ENCODE data around the gene ABHD11. TPM values are rescaled to one million over a fixed set of nuclear protein-coding genes. Genes with fewer than 3 reads are reported as not detected.
"Not testable (repeated sequence)": the region's sequence is repeated elsewhere in the genome, so short reads cannot be mapped to it uniquely, and the experiment has no call there.

Gene ABHD11, protein sequence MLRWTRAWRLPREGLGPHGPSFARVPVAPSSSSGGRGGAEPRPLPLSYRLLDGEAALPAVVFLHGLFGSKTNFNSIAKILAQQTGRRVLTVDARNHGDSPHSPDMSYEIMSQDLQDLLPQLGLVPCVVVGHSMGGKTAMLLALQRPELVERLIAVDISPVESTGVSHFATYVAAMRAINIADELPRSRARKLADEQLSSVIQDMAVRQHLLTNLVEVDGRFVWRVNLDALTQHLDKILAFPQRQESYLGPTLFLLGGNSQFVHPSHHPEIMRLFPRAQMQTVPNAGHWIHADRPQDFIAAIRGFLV
- total RNA-seq = 10 to 100 TPM in 1 of 2 donors, 1 to 10 TPM in 1; 9.9 to 22.3 TPM
- polyA plus RNA-seq (ENCODE audit: insufficient read length in 2 of 2) = 10 to 100 TPM; 15.1 to 16.4 TPM
- long read RNA-seq, donor 1, partial matches to known transcripts = 0 of 4 reads
- long read RNA-seq, donor 1, other reads (novel, unspliced or antisense) = 0 of 4 reads
- long read RNA-seq, donor 2, partial matches to known transcripts = 0 of 1 reads
- long read RNA-seq, donor 2, other reads (novel, unspliced or antisense) = 0 of 1 reads
- long read RNA-seq, donor 3 = 0 reads
- long read RNA-seq, donor 4, partial matches to known transcripts = 0 of 1 reads
- long read RNA-seq, donor 4, other reads (novel, unspliced or antisense) = 0 of 1 reads

DNA sequence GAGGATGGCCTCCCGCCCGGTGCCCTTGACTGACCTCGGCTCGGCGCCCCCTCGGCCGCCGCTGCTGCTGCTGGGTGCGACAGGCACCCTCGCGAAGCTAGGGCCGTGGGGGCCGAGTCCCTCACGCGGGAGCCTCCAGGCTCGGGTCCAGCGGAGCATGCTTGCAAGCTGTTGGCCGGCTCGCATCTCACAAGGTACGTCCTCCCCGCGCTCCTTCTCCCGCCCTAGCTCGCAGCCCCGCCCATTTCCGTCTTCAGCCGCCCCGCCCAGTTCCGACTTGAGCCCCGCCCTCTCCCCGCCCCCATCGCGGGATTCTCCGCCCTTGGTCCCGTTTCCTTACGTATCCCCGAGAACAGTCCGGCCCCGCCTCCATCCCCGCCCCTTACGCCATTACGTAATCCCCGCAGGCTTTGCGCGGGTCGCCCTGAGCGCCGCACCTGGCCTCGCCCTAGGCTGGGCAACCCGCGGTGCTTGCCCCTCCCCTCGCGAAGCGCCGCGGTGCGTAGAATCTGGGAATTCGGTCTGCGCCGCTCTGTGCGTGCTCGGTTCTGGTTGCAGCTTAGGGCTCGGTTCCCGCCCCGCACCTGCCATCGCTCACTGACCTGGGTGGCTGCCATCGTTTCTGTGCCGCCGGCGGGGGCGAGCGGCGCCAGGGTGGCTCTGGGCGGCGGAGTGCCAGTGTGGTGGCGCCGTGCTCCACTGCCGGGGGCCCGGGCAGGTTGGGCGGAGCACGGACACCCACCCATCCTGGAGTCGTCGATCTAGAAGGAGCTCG lies at the start of gene ABHD11:
Gene ABHD11 (minus strand): TSS at position 191 of the 775 bp plus-strand sequence. CDS start 32 bp downstream, at position 159.
- H3K4me1 ChIP-seq (ENCODE audit: control insufficient read depth, insufficient read depth, low read length) = peaks cover 38% of the 10 kb centered on the region
- H3K9me3 ChIP-seq (ENCODE audit: control insufficient read depth, insufficient read depth, low read length) = no peaks in the 10 kb centered on the region
- peak within 1 kb of the TSS; percentile 91 for H3K4me3 ChIP-seq (ENCODE audit: low read depth, low read length)
- peak; percentile 89 to 99 (median 92) for DNase-seq (ENCODE audit: low read depth in 4 of 6, low spot score in 6 of 6)
- no peaks in the 10 kb centered on the region for H3K27me3 ChIP-seq (ENCODE audit: control insufficient read depth, insufficient read depth, low read length)
- peaks cover 32% of the 10 kb centered on the region for H3K36me3 ChIP-seq (ENCODE audit: control insufficient read depth, insufficient read depth, low read length)
- peak within 1 kb of the TSS; percentile 84 for H3K27ac ChIP-seq (ENCODE audit: low read depth, low read length)
- WGBS (ENCODE audit: insufficient coverage) = under 1% methylated on average over 84 of the region's 84 CpGs

DNA sequence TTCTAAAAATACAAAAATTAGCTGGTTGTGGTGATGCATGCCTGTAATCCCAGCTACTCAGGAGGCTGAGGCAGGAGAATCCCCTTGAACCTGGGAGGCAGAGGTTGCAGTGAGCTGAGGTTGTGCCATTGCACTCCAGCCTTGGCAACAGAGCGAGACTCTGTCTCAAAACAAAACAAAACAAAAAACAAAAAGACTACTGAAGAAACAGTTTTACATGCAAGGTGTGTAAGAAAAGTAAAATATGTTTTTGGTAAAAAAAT lies 49.1 kb upstream of the ABHD11 start:
- H3K9me3 ChIP-seq (ENCODE audit: control insufficient read depth, insufficient read depth, low read length); H3K4me1 ChIP-seq (ENCODE audit: control insufficient read depth, insufficient read depth, low read length); H3K36me3 ChIP-seq (ENCODE audit: control insufficient read depth, insufficient read depth, low read length); H3K27ac ChIP-seq (ENCODE audit: low read depth, low read length); H3K27me3 ChIP-seq (ENCODE audit: control insufficient read depth, insufficient read depth, low read length); H3K4me3 ChIP-seq (ENCODE audit: low read depth, low read length); DNase-seq (ENCODE audit: low read depth in 4 of 6, low spot score in 6 of 6): not testable (repeated sequence)
- no CpG with 5 or more reads among the region's 1 CpG for WGBS (ENCODE audit: insufficient coverage)

DNA sequence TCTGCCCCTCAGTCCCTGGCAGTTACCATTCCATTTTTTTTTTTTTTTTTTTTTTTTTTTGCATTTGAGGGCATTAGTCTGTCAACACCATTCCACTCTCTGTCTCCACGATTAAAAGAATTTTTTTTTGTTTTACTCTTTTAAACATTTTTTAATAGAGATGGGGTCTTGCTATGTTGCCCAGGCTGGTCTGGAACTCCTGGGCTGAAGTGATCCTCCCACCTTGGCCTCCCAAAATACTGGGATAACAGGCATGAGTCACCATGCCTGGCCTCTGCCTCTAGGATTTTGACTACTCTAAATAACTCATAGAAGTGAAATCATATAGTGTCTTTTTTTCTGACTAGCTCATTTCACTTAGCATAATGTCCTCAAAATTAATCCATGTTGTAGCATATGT lies 48.0 kb upstream of the ABHD11 start:
- Histone ChIP-seq H3K4me1 (ENCODE audit: control insufficient read depth, insufficient read depth, low read length) (no peaks in the 10 kb centered on the region), H3K27me3 (ENCODE audit: control insufficient read depth, insufficient read depth, low read length) (no peaks in the 10 kb centered on the region), H3K27ac (ENCODE audit: low read depth, low read length) (no peak overlapping the region), H3K36me3 (ENCODE audit: control insufficient read depth, insufficient read depth, low read length) (no peaks in the 10 kb centered on the region), H3K4me3 (ENCODE audit: low read depth, low read length) (no peak overlapping the region), H3K9me3 (ENCODE audit: control insufficient read depth, insufficient read depth, low read length) (no peaks in the 10 kb centered on the region)
- no peak for DNase-seq (ENCODE audit: low read depth in 4 of 6, low spot score in 6 of 6)
- no CpG with 5 or more reads among the region's 1 CpG for WGBS (ENCODE audit: insufficient coverage)

DNA sequence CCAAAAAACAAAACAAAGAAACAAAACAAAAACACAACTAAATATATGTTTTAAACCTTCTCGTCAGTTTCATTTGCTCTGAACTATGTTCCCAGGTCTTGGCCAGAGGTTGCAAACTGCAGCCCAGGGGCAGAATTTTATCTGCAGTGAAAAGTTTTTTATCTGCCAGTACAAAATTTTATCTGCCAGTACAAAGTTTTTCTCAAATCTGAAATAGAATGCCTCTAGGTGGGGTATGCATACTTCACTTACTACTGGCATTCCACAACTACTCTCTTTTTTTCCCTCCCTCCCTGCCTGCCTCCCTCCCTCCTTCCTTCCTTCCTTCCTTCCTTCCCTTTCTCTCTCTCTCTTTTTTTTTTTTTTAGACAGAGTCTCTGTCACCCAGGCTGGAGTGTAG lies 40.9 kb upstream of the ABHD11 start:
- H3K27me3 ChIP-seq (ENCODE audit: control insufficient read depth, insufficient read depth, low read length) = no peaks in the 10 kb centered on the region
- no peak overlapping the region for H3K27ac ChIP-seq (ENCODE audit: low read depth, low read length)
- no peaks in the 10 kb centered on the region for H3K9me3 ChIP-seq (ENCODE audit: control insufficient read depth, insufficient read depth, low read length)
- H3K4me3 ChIP-seq (ENCODE audit: low read depth, low read length) = no peak overlapping the region
- H3K4me1 ChIP-seq (ENCODE audit: control insufficient read depth, insufficient read depth, low read length) = no peaks in the 10 kb centered on the region
- H3K36me3 ChIP-seq (ENCODE audit: control insufficient read depth, insufficient read depth, low read length) = no peaks in the 10 kb centered on the region
- 100% methylated on average over 1 of the region's 1 CpG for WGBS (ENCODE audit: insufficient coverage)
- no peak for DNase-seq (ENCODE audit: low read depth in 4 of 6, low spot score in 6 of 6)

DNA sequence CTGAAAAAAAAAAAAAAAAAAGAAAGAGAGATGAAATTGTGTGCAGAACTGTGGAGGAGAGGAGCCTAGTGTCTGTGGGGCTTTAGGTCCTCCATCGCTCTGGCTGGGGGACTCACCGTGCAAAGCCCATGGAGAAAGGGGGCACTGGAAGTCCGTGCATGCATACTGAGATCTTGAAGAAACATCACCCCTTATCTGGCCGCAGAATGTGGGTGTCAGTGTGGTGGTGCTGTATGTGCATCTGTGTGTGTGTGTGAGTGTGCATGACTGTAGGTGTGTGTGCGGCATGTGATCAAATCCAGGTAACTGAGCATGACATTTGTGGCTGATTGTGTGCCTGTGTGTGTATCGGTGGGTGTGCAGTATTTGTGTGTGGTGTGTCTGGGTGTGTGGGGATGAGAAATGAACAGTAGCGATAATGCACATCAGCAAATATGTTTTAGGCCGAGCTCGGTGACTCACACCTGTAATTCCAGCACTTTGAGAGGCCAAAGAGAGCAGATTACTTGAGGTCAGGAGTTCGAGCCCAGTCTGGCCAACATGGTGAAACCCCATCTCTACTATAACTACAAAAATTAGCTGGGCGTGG lies 40.3 kb upstream of the ABHD11 start:
- no peaks in the 10 kb centered on the region for H3K4me1 ChIP-seq (ENCODE audit: control insufficient read depth, insufficient read depth, low read length)
- no peaks in the 10 kb centered on the region for H3K9me3 ChIP-seq (ENCODE audit: control insufficient read depth, insufficient read depth, low read length)
- DNase-seq (ENCODE audit: low read depth in 4 of 6, low spot score in 6 of 6) = no peak
- H3K4me3 ChIP-seq (ENCODE audit: low read depth, low read length) = no peak overlapping the region
- H3K27ac ChIP-seq (ENCODE audit: low read depth, low read length) = no peak overlapping the region
- WGBS (ENCODE audit: insufficient coverage) = 93% methylated on average over 8 of the region's 11 CpGs
- H3K36me3 ChIP-seq (ENCODE audit: control insufficient read depth, insufficient read depth, low read length) = no peaks in the 10 kb centered on the region
- H3K27me3 ChIP-seq (ENCODE audit: control insufficient read depth, insufficient read depth, low read length) = no peaks in the 10 kb centered on the region

DNA sequence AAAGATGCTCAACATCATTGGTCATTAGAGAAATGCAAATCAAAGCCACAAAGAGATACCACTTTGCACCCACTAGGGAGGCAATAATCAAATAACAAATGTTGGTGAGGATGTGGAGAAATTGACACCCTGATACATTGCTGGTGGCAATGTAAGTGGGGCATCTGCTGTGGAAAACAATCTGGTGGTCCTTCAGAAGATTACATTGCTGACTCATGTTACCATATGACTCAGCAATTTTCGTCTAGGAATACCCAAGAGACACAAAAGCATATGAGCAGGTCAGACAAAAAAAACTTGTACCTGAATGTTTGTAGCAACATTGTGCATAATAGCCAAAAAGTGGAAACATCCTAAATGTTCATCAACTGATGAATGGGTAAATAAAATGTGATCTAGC lies 36.3 kb upstream of the ABHD11 start:
- WGBS (ENCODE audit: insufficient coverage) = no CpG with 5 or more reads among the region's 1 CpG
- no peak for DNase-seq (ENCODE audit: low read depth in 4 of 6, low spot score in 6 of 6)

DNA sequence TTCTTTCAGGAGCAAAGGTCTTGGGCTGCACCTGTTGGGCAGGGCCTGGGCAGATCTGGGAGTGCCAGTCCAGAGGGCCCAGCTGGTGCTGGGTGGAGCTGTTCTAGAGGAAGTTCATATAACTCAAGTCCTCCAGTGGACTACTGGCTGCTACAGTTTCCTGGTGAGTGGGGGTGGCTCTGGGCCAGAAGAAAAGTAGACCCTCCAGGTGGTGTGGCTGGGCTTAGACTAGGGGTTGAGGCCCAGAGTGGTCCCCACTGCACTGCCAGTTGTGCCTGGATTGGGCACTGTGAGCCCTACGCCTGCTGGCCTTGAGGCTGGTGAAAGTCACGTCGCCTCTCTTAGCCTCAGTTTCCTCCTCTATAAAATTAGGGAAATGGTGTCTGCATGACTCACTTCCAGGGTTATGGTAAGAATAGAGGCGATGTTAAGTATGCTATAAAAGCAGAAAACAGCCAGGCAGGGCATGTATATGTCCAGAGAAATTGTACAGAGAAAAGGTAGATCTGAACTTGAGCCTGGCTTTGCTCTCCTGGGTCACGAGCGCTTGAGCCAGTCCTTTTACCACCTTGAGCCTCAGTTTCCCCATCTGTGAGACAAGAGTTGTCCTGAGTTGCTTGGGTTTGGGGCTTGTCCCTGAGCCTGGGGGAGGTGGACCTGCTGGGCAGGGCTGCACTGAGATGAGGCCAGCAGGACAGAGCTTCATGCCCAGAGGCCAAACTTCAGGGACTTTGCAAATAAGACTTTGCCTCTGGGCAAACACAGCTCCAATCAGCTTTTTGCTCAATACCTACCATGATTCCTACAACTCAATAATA lies 35.3 kb upstream of the ABHD11 start:
- no peak overlapping the region for H3K27ac ChIP-seq (ENCODE audit: low read depth, low read length)
- H3K4me1 ChIP-seq (ENCODE audit: control insufficient read depth, insufficient read depth, low read length) = peaks cover 11% of the 10 kb centered on the region
- no peak overlapping the region for H3K4me3 ChIP-seq (ENCODE audit: low read depth, low read length)
- 96% methylated on average over 3 of the region's 6 CpGs for WGBS (ENCODE audit: insufficient coverage)
- no peaks in the 10 kb centered on the region for H3K9me3 ChIP-seq (ENCODE audit: control insufficient read depth, insufficient read depth, low read length)
- H3K27me3 ChIP-seq (ENCODE audit: control insufficient read depth, insufficient read depth, low read length) = peaks cover 24% of the 10 kb centered on the region
- H3K36me3 ChIP-seq (ENCODE audit: control insufficient read depth, insufficient read depth, low read length) = no peaks in the 10 kb centered on the region
- no peak for DNase-seq (ENCODE audit: low read depth in 4 of 6, low spot score in 6 of 6)

More for the DNA sequence above, 36.3 kb upstream of the ABHD11 start:
- Histone ChIP-seq H3K4me3 (ENCODE audit: low read depth, low read length) (no peak overlapping the region), H3K9me3 (ENCODE audit: control insufficient read depth, insufficient read depth, low read length) (no peaks in the 10 kb centered on the region), H3K36me3 (ENCODE audit: control insufficient read depth, insufficient read depth, low read length) (no peaks in the 10 kb centered on the region), H3K4me1 (ENCODE audit: control insufficient read depth, insufficient read depth, low read length) (peaks cover 8% of the 10 kb centered on the region), H3K27ac (ENCODE audit: low read depth, low read length) (no peak overlapping the region), H3K27me3 (ENCODE audit: control insufficient read depth, insufficient read depth, low read length) (peaks cover 14% of the 10 kb centered on the region)

DNA sequence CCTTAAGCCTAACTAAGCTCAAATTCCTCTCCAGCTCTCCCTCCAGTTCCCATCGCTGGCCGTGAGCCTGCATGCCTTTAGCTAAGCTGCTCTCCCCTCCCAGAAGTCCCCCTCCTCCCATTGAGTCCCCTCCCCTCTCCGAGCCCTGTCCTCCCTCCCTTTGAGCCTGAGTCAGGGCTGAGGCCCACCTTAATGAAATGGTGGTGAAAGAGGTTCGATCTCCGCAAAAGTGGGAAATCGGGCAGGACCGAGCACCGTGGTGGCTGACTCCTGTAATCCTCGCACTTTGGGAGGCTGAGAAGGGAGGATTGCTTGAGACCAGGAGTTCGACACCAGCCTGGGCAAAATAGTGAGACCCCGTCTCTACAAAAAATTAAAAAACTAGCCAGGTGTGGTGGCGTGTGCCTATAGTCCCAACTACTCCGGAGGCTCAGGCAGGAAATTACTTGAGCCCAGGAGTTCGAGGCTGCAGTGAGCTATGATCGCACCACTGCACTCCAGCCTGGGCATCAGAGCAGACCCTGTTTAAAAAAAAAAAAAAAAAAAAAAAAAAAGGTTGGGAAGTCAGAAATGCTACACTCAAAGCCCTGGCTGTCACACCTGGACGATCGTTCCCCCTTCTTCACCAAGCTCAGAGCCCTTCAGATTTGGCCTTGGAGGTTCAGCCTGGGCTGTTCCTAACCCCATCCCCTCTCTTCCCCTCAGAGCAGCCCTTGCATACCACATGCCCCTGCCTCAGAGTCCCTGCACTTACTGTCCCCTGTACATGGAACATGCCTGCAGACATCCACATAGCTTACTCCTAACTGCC lies 32.5 kb upstream of the ABHD11 start:
- H3K27ac ChIP-seq (ENCODE audit: low read depth, low read length) = no peak overlapping the region
- no peaks in the 10 kb centered on the region for H3K9me3 ChIP-seq (ENCODE audit: control insufficient read depth, insufficient read depth, low read length)
- peaks cover 36% of the 10 kb centered on the region for H3K27me3 ChIP-seq (ENCODE audit: control insufficient read depth, insufficient read depth, low read length)
- H3K4me1 ChIP-seq (ENCODE audit: control insufficient read depth, insufficient read depth, low read length) = peaks cover 14% of the 10 kb centered on the region
- H3K36me3 ChIP-seq (ENCODE audit: control insufficient read depth, insufficient read depth, low read length) = no peaks in the 10 kb centered on the region
- WGBS (ENCODE audit: insufficient coverage) = 64% methylated on average over 12 of the region's 17 CpGs
- no peak for DNase-seq (ENCODE audit: low read depth in 4 of 6, low spot score in 6 of 6)
- no peak overlapping the region for H3K4me3 ChIP-seq (ENCODE audit: low read depth, low read length)

All from spinal cord (tissue), 10 donors.